Esophagus muscularis mucosa (tissue), 4 donors: ENCODE measurements around the gene MYH16. TPM values are rescaled to one million over a fixed set of nuclear protein-coding genes. Genes with fewer than 3 reads are reported as not detected.
"Not testable (repeated sequence)": the region's sequence is repeated elsewhere in the genome, so short reads cannot be mapped to it uniquely, and the experiment has no call there.

Experiments used
- DNase-seq: peaks from one replicate; pipeline ENCODE4 v3.0.0-alpha.2; 2017; ENCODE audit errors: extremely low spot score
- H3K27ac ChIP-seq, 4 donors: fragments of 200-600 bp; sonication (generic); replicated peaks in 1 of 4; 1 replicate in 3 of 4; 2 replicates in 1 of 4; pipeline ENCODE4 v1.5.1; 2016 to 2019; ENCODE audit warnings: mild to moderate bottlenecking in 1 of 4
- H3K27me3 ChIP-seq, 4 donors: fragments of 200-600 bp; sonication (generic); one replicate each; pipeline versions ENCODE4 v1.5.1 to v1.6.0; 2016 to 2019
- H3K36me3 ChIP-seq, 4 donors: fragments of 200-600 bp; sonication (generic); one replicate each; pipeline ENCODE4 v1.5.1; 2016 to 2019
- H3K4me1 ChIP-seq, 4 donors: fragments of 200-600 bp; sonication (generic); one replicate each; pipeline ENCODE4 v1.5.1; 2016 to 2019
- H3K4me3 ChIP-seq, 4 donors: fragments of 200-600 bp; sonication (generic); 1 replicate in 2 of 4; 2 replicates in 2 of 4; pipeline ENCODE4 v1.5.1; 2016 to 2019; ENCODE audit warnings: mild to moderate bottlenecking in 4 of 4, moderate library complexity in 1 of 4
- H3K9me3 ChIP-seq, 4 donors: fragments of 200-600 bp; sonication (generic); 1 replicate in 3 of 4; 2 replicates in 1 of 4; pipeline ENCODE4 v1.5.1; 2016 to 2019
- EP300 ChIP-seq: sonication (generic); formaldehyde crosslinking; IDR thresholded peaks from one replicate; pipeline ENCODE4 v1.6.1; 2017; ENCODE audit warnings: antibody characterized with exemption
- POLR2A ChIP-seq: fragments of 450-650 bp; IDR thresholded peaks from one replicate; pipeline ENCODE4 v1.6.1; 2017; ENCODE audit warnings: antibody characterized with exemption, moderate library complexity, mild to moderate bottlenecking, low read depth
- POLR2AphosphoS5 ChIP-seq, 2 donors: sonication (generic); formaldehyde crosslinking; IDR thresholded peaks; one replicate each; pipeline ENCODE4 v1.6.1; 2017; ENCODE audit warnings: antibody characterized with exemption in 2 of 2
- whole genome bisulfite sequencing: methylation state at CpG from one replicate; pipeline ENCODE4 v1.1.5; 2018; 5-methylcytosine and 5-hydroxymethylcytosine counted together
- intact Hi-C: fragments of 100-400 bp; cut with DNase I; formaldehyde crosslinking; loops from one replicate; pipeline ENCODE4 v1.15.1; 2023
- total RNA-seq, 4 donors: library from RNA; depleted of rRNA; stranded (reverse); fragments of >200 nt; gene quantifications; one replicate each; pipeline versions ENCODE4 v1.1.0 to v1.2.1, GENCODE V29; 2016
- TF ChIP-seq, protein P1 (sequence below), 3 experiments: fragments of 200-600 bp in 2 of 3; fragments of 450-650 bp in 1 of 3; sonication (generic) in 2 of 3; IDR thresholded peaks; one replicate each; pipeline ENCODE4 v1.5.1; 2017 to 2019; ENCODE audit warnings: antibody characterized with exemption in 3 of 3, mild to moderate bottlenecking in 2 of 3, moderate library complexity in 1 of 3

MYH16 gene
- total RNA-seq, 4 donors from 2014 or later, result not detected

DNA sequence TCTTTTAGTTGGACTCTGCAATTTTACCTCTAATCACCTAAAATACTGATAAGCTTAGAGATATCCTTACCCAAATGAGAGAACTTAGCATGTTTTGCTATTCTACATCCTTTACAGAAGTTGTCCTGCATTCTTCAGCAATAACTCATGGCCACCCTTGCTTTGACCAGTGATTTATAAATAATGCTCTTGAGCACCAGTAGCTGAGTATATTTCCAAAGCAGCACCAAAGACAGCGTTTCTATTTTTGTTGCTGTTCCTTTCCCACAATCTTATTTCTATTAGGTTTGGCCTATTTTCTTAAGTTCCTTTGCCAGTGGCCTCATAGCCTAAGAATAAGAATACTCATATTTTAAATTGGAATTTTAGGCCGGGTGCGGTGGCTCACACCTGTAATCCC is 68.0 kb downstream of the MYH16 start:
- TF ChIP-seq POLR2A, result no peak
- TF ChIP-seq POLR2AphosphoS5 (IDR thresholded peaks at IDR 0.05), result no peak
- Histone ChIP-seq H3K36me3 (peaks cover 41 to 96% (median 88%) of the 10 kb centered on the region in 4 donors), H3K9me3 (no peaks in the 10 kb centered on the region), H3K4me3 (no peak overlapping the region), H3K27me3 (no peaks in the 10 kb centered on the region), H3K27ac (no peak overlapping the region), H3K4me1 (peaks cover 0 to under 1% (median 0%) of the 10 kb centered on the region in 4 donors)
- WGBS, result 89% methylated on average over 3 of the region's 3 CpGs
- intact Hi-C loops, result no loop called here
- no peak for DNase-seq

GRCh38 chr7:99344061-99344647 is 71.5 kb downstream of the MYH16 start:
- WGBS, result 93% methylated on average over 13 of the region's 13 CpGs

DNA sequence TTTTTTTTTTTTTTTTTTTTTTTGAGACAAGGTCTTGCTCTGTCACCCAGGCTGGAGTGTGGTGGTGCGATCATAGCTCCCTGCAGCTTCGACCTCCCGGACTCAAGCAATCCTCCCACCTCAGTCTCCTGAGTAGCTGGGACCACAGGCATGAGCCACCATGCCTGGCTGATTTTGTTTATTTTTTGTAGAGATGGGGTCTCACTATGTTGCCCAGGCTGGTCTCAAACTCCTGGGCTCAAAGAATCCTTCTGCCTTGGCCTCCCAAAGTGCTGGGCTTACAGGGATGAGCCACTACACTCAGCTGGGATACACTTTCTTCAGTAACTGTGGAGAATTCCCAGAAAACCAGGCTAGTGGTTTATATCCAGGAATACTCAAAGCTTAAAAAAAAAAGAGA is 78.0 kb downstream of the MYH16 start:
- H3K4me3 ChIP-seq, H3K27ac ChIP-seq, intact Hi-C loops, H3K27me3 ChIP-seq, H3K9me3 ChIP-seq, H3K4me1 ChIP-seq, DNase-seq: not testable (repeated sequence)
- peaks cover 61 to 100% (median 96%) of the 10 kb centered on the region in 4 donors for H3K36me3 ChIP-seq
- WGBS, result 94% methylated on average over 3 of the region's 3 CpGs

More at GRCh38 chr7:99344061-99344647, 71.5 kb downstream of the MYH16 start:
- no peak for DNase-seq
- no peaks in the 10 kb centered on the region for H3K9me3 ChIP-seq
- peaks cover 28 to 98% (median 91%) of the 10 kb centered on the region in 4 donors for H3K36me3 ChIP-seq
- TF ChIP-seq POLR2A (no peak), EP300 (no peak), POLR2AphosphoS5 (IDR thresholded peaks at IDR 0.05) (no peak)
- TF ChIP-seq, protein P1, sequence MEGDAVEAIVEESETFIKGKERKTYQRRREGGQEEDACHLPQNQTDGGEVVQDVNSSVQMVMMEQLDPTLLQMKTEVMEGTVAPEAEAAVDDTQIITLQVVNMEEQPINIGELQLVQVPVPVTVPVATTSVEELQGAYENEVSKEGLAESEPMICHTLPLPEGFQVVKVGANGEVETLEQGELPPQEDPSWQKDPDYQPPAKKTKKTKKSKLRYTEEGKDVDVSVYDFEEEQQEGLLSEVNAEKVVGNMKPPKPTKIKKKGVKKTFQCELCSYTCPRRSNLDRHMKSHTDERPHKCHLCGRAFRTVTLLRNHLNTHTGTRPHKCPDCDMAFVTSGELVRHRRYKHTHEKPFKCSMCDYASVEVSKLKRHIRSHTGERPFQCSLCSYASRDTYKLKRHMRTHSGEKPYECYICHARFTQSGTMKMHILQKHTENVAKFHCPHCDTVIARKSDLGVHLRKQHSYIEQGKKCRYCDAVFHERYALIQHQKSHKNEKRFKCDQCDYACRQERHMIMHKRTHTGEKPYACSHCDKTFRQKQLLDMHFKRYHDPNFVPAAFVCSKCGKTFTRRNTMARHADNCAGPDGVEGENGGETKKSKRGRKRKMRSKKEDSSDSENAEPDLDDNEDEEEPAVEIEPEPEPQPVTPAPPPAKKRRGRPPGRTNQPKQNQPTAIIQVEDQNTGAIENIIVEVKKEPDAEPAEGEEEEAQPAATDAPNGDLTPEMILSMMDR (IDR thresholded peaks at IDR 0.05), result no peak
- intact Hi-C loops, result no loop called here
- H3K4me3 ChIP-seq, result no peak overlapping the region
- no peak overlapping the region for H3K27ac ChIP-seq
- H3K27me3 ChIP-seq, result no peaks in the 10 kb centered on the region
- no peaks in the 10 kb centered on the region for H3K4me1 ChIP-seq

DNA sequence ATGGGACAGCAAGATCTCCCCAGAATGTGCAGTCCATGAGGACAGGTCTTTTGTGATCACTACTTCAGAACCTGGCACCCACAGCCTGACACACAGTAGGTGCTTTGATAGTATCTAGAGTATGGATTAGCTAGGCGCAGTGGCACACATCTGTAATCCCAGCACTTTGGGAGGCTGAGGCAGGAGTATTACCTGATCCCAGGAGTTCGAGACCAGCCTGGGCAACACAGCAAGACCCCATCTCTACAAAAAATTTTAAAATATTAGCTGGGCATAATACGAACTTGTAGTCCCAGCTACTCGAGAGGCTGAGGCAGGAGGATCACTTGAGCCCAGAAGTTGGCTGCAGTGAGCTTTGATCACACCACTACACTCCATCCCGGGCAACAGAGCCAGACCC is 79.6 kb downstream of the MYH16 start:
- no peak for DNase-seq
- H3K27ac ChIP-seq, result no peak overlapping the region
- no peaks in the 10 kb centered on the region for H3K27me3 ChIP-seq
- H3K4me1 ChIP-seq, result no peaks in the 10 kb centered on the region
- H3K4me3 ChIP-seq, result no peak overlapping the region
- peaks cover 74 to 100% (median 97%) of the 10 kb centered on the region in 4 donors for H3K36me3 ChIP-seq
- WGBS, result 96% methylated on average over 5 of the region's 5 CpGs
- TF ChIP-seq POLR2A (no peak), EP300 (no peak), POLR2AphosphoS5 (IDR thresholded peaks at IDR 0.05) (no peak)
- TF ChIP-seq, protein P1 (IDR thresholded peaks at IDR 0.05), result no peak
- H3K9me3 ChIP-seq, result no peaks in the 10 kb centered on the region
- intact Hi-C loops, result no loop called here

- TF ChIP-seq POLR2A (no peak), POLR2AphosphoS5 (IDR thresholded peaks at IDR 0.05) (no peak), EP300 (no peak)
- TF ChIP-seq, protein P1 (IDR thresholded peaks at IDR 0.05), result no peak
- Histone ChIP-seq H3K4me1 (no peaks in the 10 kb centered on the region), H3K27ac (no peak overlapping the region), H3K27me3 (no peaks in the 10 kb centered on the region), H3K9me3 (no peaks in the 10 kb centered on the region), H3K36me3 (peaks cover 85 to 100% (median 98%) of the 10 kb centered on the region in 4 donors), H3K4me3 (no peak overlapping the region)
- 94% methylated on average over 7 of the region's 7 CpGs for WGBS
- intact Hi-C loops, result no loop called here
- DNase-seq, result no peak
Measured at GRCh38 chr7:99355098-99355497, 82.5 kb downstream of the MYH16 start.
